HG03342 (cell line): Measurements from ENCODE around the gene DDTL.

Experiments
- ATAC-seq: cut with Tn5 transposase; IDR thresholded peaks from one replicate; pipeline ENCODE4 v1.9.1; 2021; ENCODE audit warnings: mild to moderate bottlenecking, moderate library complexity; ENCODE audit not compliant: unreplicated experiment

The DDTL gene

GRCh38 chr22:24005201-24005600 is 38.5 kb downstream of the DDTL start, which contains the start of gene GSTT4:
Gene GSTT4, minus strand, starts transcription at chr22:24005453. Its CDS starts 97 bp downstream, at chr22:24005356.
- no peak for ATAC-seq

GRCh38 chr22:24006207-24006913 is 39.7 kb downstream of the DDTL start:
- ATAC-seq, result no peak

- no peak for ATAC-seq
Observed at GRCh38 chr22:24006914-24007214, 40.2 kb downstream of the DDTL start.

- ATAC-seq, result no peak
Observed at GRCh38 chr22:24007253-24008021, 40.7 kb downstream of the DDTL start.

GRCh38 chr22:24008022-24008283 is 41.3 kb downstream of the DDTL start:
- no peak for ATAC-seq

GRCh38 chr22:24008381-24009226 is 41.9 kb downstream of the DDTL start:
- no peak for ATAC-seq

- ATAC-seq, result no peak
Observed at GRCh38 chr22:24009227-24010017, 42.7 kb downstream of the DDTL start.

- no peak for ATAC-seq
Observed at GRCh38 chr22:24010018-24010391, 43.3 kb downstream of the DDTL start.

GRCh38 chr22:24011735-24012068 is 45.0 kb downstream of the DDTL start:
- ATAC-seq, result no peak

GRCh38 chr22:24016156-24016555 is 49.5 kb downstream of the DDTL start:
- no peak for ATAC-seq

- ATAC-seq, result no peak
Observed at GRCh38 chr22:24021304-24021703, 54.6 kb downstream of the DDTL start.
